IMR-90 (cell line): ENCODE measurements around the gene NTRK2.

Source experiments
- CEBPB ChIP-seq: IDR thresholded peaks from 2 replicates; pipeline ENCODE4 v1.6.1; 2012; ENCODE audit warnings: low read depth, low read length, improper control_type of control experiment
- CHD1 ChIP-seq: IDR thresholded peaks from 2 replicates; pipeline ENCODE4 v1.6.1; 2012; ENCODE audit warnings: low read depth, low read length, improper control_type of control experiment
- FOS ChIP-seq: fragments of 150-350 bp; IDR thresholded peaks from 2 replicates; pipeline ENCODE4 v1.6.1; 2016; ENCODE audit warnings: low read depth, low read length
- NFE2L2 ChIP-seq: fragments of 150-350 bp; IDR thresholded peaks from 2 replicates; pipeline ENCODE4 v1.6.1; 2016; ENCODE audit warnings: low read depth, mild to moderate bottlenecking, low read length
- POLR2A ChIP-seq: IDR thresholded peaks from 2 replicates; pipeline ENCODE4 v1.6.1; 2012; ENCODE audit warnings: mild to moderate bottlenecking, low read depth, low read length
- RAD21 ChIP-seq: IDR thresholded peaks from 2 replicates; pipeline ENCODE4 v1.6.1; 2012; ENCODE audit warnings: low read length, improper control_type of control experiment
- RCOR1 ChIP-seq: IDR thresholded peaks from 2 replicates; pipeline ENCODE4 v1.6.1; 2012; ENCODE audit warnings: mild to moderate bottlenecking, low read length, improper control_type of control experiment; ENCODE audit not compliant: insufficient replicate concordance
- RFX5 ChIP-seq: IDR thresholded peaks from 2 replicates; pipeline ENCODE4 v1.8.0; 2012; ENCODE audit warnings: low read depth, mild to moderate bottlenecking, low read length, moderate library complexity
- TF ChIP-seq, protein P1 (sequence below): fragments of 150-350 bp; IDR thresholded peaks from 2 replicates; pipeline ENCODE4 v1.6.1; 2017; ENCODE audit warnings: mild to moderate bottlenecking, antibody characterized with exemption, low read length, low read depth
- TF ChIP-seq, protein P2 (sequence below): conservative IDR thresholded peaks from 2 replicates; pipeline ENCODE4 v1.5.1; 2012; ENCODE audit warnings: mild to moderate bottlenecking, low read depth, low read length, improper control_type of control experiment

DNA sequence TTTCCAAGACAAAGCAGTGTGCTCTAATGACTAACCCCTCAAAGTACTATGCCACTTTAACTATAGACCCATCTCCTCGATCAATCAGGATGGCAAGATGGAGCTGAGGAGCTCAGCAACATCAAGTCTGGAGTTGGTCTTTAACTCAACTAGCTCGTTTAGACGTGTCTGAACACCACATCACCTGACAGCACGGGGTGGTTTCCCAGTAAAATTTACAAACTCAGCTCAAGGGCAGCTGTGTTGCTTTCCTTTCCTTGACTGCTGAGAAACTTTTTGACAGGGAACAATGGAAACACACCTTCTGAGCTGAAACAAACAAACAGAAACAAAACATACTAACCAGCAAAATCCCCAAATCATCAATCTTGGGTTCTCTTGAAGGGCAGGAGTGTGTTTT, 202.5 kb downstream of the NTRK2 start:
- TF ChIP-seq, protein P1, sequence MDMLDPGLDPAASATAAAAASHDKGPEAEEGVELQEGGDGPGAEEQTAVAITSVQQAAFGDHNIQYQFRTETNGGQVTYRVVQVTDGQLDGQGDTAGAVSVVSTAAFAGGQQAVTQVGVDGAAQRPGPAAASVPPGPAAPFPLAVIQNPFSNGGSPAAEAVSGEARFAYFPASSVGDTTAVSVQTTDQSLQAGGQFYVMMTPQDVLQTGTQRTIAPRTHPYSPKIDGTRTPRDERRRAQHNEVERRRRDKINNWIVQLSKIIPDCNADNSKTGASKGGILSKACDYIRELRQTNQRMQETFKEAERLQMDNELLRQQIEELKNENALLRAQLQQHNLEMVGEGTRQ = no peak
- TF ChIP-seq POLR2A (no peak), RFX5 (no peak), CHD1 (no peak), RAD21 (no peak), RCOR1 (no peak), NFE2L2 (no peak), CEBPB (no peak), FOS (no peak)
- TF ChIP-seq, protein P2, sequence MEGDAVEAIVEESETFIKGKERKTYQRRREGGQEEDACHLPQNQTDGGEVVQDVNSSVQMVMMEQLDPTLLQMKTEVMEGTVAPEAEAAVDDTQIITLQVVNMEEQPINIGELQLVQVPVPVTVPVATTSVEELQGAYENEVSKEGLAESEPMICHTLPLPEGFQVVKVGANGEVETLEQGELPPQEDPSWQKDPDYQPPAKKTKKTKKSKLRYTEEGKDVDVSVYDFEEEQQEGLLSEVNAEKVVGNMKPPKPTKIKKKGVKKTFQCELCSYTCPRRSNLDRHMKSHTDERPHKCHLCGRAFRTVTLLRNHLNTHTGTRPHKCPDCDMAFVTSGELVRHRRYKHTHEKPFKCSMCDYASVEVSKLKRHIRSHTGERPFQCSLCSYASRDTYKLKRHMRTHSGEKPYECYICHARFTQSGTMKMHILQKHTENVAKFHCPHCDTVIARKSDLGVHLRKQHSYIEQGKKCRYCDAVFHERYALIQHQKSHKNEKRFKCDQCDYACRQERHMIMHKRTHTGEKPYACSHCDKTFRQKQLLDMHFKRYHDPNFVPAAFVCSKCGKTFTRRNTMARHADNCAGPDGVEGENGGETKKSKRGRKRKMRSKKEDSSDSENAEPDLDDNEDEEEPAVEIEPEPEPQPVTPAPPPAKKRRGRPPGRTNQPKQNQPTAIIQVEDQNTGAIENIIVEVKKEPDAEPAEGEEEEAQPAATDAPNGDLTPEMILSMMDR = no peak
